ENCODE data around the gene CCDC6. TPM values are rescaled to one million over a fixed set of nuclear protein-coding genes. Genes with fewer than 3 reads are reported as not detected.
A peak's percentile ranks its signal among the peaks of the same experiment; 100 is the strongest.
"Not testable (repeated sequence)": the region's sequence is repeated elsewhere in the genome, so short reads cannot be mapped to it uniquely, and the experiment has no call there.

Gene CCDC6
- total RNA-seq, 1 donor from 2014 or later: 36.2 TPM

GRCh38 chr10:59799421-59799820 lies 106.9 kb downstream of the CCDC6 start:
- DNase-seq (ENCODE audit: low spot score) (no peak), ATAC-seq (no peak)
- intact Hi-C loops (cut with DNase I): no loop called here

GRCh38 chr10:59793919-59794318 lies 112.4 kb downstream of the CCDC6 start:
- ATAC-seq (no peak), DNase-seq (ENCODE audit: low spot score) (no peak)
- intact Hi-C loops (cut with DNase I): no loop called here

- intact Hi-C loops (cut with DNase I): no loop called here
- no peak for ATAC-seq
- DNase-seq (ENCODE audit: low spot score): no peak
Observed at GRCh38 chr10:59792812-59793211, 113.5 kb downstream of the CCDC6 start.

- no peak for DNase-seq (ENCODE audit: low spot score)
- ATAC-seq: no peak
- intact Hi-C loops (cut with DNase I): no loop called here
Observed at GRCh38 chr10:59791601-59792000, 114.8 kb downstream of the CCDC6 start.

GRCh38 chr10:59790080-59790479 lies 116.3 kb downstream of the CCDC6 start:
- DNase-seq (ENCODE audit: low spot score); ATAC-seq; intact Hi-C loops (cut with DNase I): not testable (repeated sequence)

- intact Hi-C loops (cut with DNase I); DNase-seq (ENCODE audit: low spot score): not testable (repeated sequence)
- ATAC-seq: peak; percentile 56
Observed at GRCh38 chr10:59788914-59789313, 117.4 kb downstream of the CCDC6 start.

- ATAC-seq; DNase-seq (ENCODE audit: low spot score); intact Hi-C loops (cut with DNase I): not testable (repeated sequence)
Observed at GRCh38 chr10:59787032-59787431, 119.3 kb downstream of the CCDC6 start.

- intact Hi-C loops (cut with DNase I); ATAC-seq; DNase-seq (ENCODE audit: low spot score): not testable (repeated sequence)
Observed at GRCh38 chr10:59785476-59785875, 120.9 kb downstream of the CCDC6 start.

- DNase-seq (ENCODE audit: low spot score) (no peak), ATAC-seq (no peak)
- intact Hi-C loops (cut with DNase I): no loop called here
Observed at GRCh38 chr10:59781511-59781910, 124.8 kb downstream of the CCDC6 start.

GRCh38 chr10:59779756-59780533 lies 126.4 kb downstream of the CCDC6 start:
- no peak for DNase-seq (ENCODE audit: low spot score)
- intact Hi-C loops (cut with DNase I): no loop called here

GRCh38 chr10:59774451-59774850 lies 131.9 kb downstream of the CCDC6 start:
- ATAC-seq (no peak), DNase-seq (ENCODE audit: low spot score) (no peak)
- intact Hi-C loops (cut with DNase I): no loop called here

More at GRCh38 chr10:59779756-59780533, 126.4 kb downstream of the CCDC6 start:
- ATAC-seq: no peak

GRCh38 chr10:59773088-59773487 lies 133.3 kb downstream of the CCDC6 start:
- DNase-seq (ENCODE audit: low spot score): no peak
- no peak for ATAC-seq
- intact Hi-C loops (cut with DNase I): no loop called here

GRCh38 chr10:59771162-59771807 lies 135.1 kb downstream of the CCDC6 start:
- ATAC-seq (no peak), DNase-seq (ENCODE audit: low spot score) (no peak)
- intact Hi-C loops (cut with DNase I): no loop called here

GRCh38 chr10:59770689-59771088 lies 135.7 kb downstream of the CCDC6 start:
- no peak for ATAC-seq
- intact Hi-C loops (cut with DNase I): no loop called here
- DNase-seq (ENCODE audit: low spot score): no peak

- no peak for DNase-seq (ENCODE audit: low spot score)
- intact Hi-C loops (cut with DNase I): no loop called here
- no peak for ATAC-seq
Observed at GRCh38 chr10:59762505-59762904, 143.9 kb downstream of the CCDC6 start.

- DNase-seq (ENCODE audit: low spot score) (no peak), ATAC-seq (no peak)
- intact Hi-C loops (cut with DNase I): loop anchor here (5.0 kb wide), 1 partner anchor 1239 kb away; no protein-coding TSS in a partner anchor
Observed at GRCh38 chr10:59757966-59758365, 148.4 kb downstream of the CCDC6 start.

GRCh38 chr10:59754951-59755350 lies 151.4 kb downstream of the CCDC6 start:
- DNase-seq (ENCODE audit: low spot score): no peak
- no peak for ATAC-seq
- intact Hi-C loops (cut with DNase I): loop anchor here (5.0 kb wide), 1 partner anchor 1242 kb away; no protein-coding TSS in a partner anchor

- intact Hi-C loops (cut with DNase I): no loop called here
- ATAC-seq (no peak), DNase-seq (ENCODE audit: low spot score) (no peak)
Observed at GRCh38 chr10:59753267-59753666, 153.1 kb downstream of the CCDC6 start, which contains the start of gene MRLN. Gene MRLN, minus strand, starts transcription at chr10:59753455.

GRCh38 chr10:59752278-59752940 lies 153.9 kb downstream of the CCDC6 start:
- ATAC-seq: no peak
- no peak for DNase-seq (ENCODE audit: low spot score)
- intact Hi-C loops (cut with DNase I): no loop called here
